HEK293 (cell line): Measurements from ENCODE around the gene NR2F1-AS1.

Experiments used
- CTCF ChIA-PET: fragments of 350-600 bp; formaldehyde crosslinking; extraction: SDS; loops from one replicate; lab custom pipeline; 2021; ENCODE audit warnings: antibody characterized with exemption; lab: Yijun Ruan, JAX
- POLR2A ChIA-PET: fragments of 300-600 bp; formaldehyde crosslinking; extraction: SDS; loops from one replicate; lab custom pipeline; 2020; ENCODE audit warnings: antibody characterized with exemption, inconsistent platforms; lab: Yijun Ruan, JAX
- H3K27ac ChIP-seq: fragments of 200-500 bp; sonication (Bioruptor generic); 2 replicates; pipeline ENCODE4 v1.5.1; 2014; ENCODE audit warnings: low read depth, low read length, control low read depth, inconsistent platforms; ENCODE audit errors: extremely low read depth
- H3K36me3 ChIP-seq, 2 experiments: fragments of 200-500 bp in 1 of 2; sonication (Bioruptor generic) in 1 of 2; 1 replicate in 1 of 2; 2 replicates in 1 of 2; pipeline ENCODE4 v1.5.1; 2014 to 2017; ENCODE audit warnings: inconsistent platforms in 2 of 2, low read length in 2 of 2; ENCODE audit not compliant: control insufficient read depth in 2 of 2, insufficient read depth in 1 of 2
- H3K4me1 ChIP-seq: fragments of 200-500 bp; sonication (Bioruptor generic); 2 replicates; pipeline ENCODE4 v1.5.1; 2014; ENCODE audit warnings: mild to moderate bottlenecking, low read length, inconsistent platforms; ENCODE audit not compliant: control insufficient read depth, insufficient read depth
- H3K4me3 ChIP-seq: 2 replicates; pipeline ENCODE4 v1.5.1; 2011; ENCODE audit warnings: low read depth, mild to moderate bottlenecking, control low read depth, low read length, moderate library complexity
- H3K9me3 ChIP-seq: fragments of 200-500 bp; sonication (Bioruptor generic); 2 replicates; pipeline ENCODE4 v1.5.1; 2014; ENCODE audit warnings: low read depth, low read length, inconsistent platforms; ENCODE audit not compliant: control insufficient read depth, insufficient read depth
- FEZF1 ChIP-seq: fragments of 450-650 bp; formaldehyde crosslinking; IDR thresholded peaks from 2 replicates; pipeline ENCODE4 v1.5.1; 2016; ENCODE audit warnings: missing biosample characterization, missing genetic modification characterization
- KLF16 ChIP-seq: fragments of 450-650 bp; formaldehyde crosslinking; IDR thresholded peaks from 2 replicates; pipeline ENCODE4 v1.5.1; 2017; ENCODE audit warnings: missing biosample characterization, missing genetic modification characterization
- PRDM4 ChIP-seq: fragments of 450-650 bp; formaldehyde crosslinking; IDR thresholded peaks from 2 replicates; pipeline ENCODE4 v1.5.1; 2017; ENCODE audit warnings: missing biosample characterization, missing genetic modification characterization
- SCRT2 ChIP-seq: fragments of 450-650 bp; formaldehyde crosslinking; IDR thresholded peaks from 2 replicates; pipeline ENCODE4 v1.5.1; 2016; ENCODE audit warnings: missing biosample characterization, missing genetic modification characterization
- SETDB1 ChIP-seq: IDR thresholded peaks from one replicate; pipeline ENCODE4 v1.6.1; 2017; ENCODE audit warnings: mild to moderate bottlenecking, low read length, moderate library complexity, mixed read lengths; ENCODE audit not compliant: insufficient read length
- SP3 ChIP-seq: fragments of 450-650 bp; formaldehyde crosslinking; IDR thresholded peaks from 2 replicates; pipeline ENCODE4 v1.5.1; 2016; ENCODE audit warnings: missing biosample characterization, missing genetic modification characterization
- TCF7L2 ChIP-seq: IDR thresholded peaks from 2 replicates; pipeline ENCODE4 v1.6.1; 2011; ENCODE audit warnings: low read depth, mild to moderate bottlenecking, inconsistent platforms, low read length, moderate library complexity, borderline replicate concordance
- TRIM28 ChIP-seq: IDR thresholded peaks from 2 replicates; pipeline ENCODE4 v1.6.1; 2011; ENCODE audit warnings: low read length, control low read depth, borderline replicate concordance
- YY1 ChIP-seq: fragments of 450-650 bp; formaldehyde crosslinking; IDR thresholded peaks from 2 replicates; pipeline ENCODE4 v1.5.1; 2018; ENCODE audit warnings: missing biosample characterization, missing genetic modification characterization
- ZNF114 ChIP-seq: fragments of 450-650 bp; formaldehyde crosslinking; IDR thresholded peaks from 2 replicates; pipeline ENCODE4 v1.5.0; 2017; ENCODE audit warnings: missing biosample characterization, missing genetic modification characterization
- ZNF16 ChIP-seq: fragments of 450-650 bp; formaldehyde crosslinking; IDR thresholded peaks from 2 replicates; pipeline ENCODE4 v1.5.1; 2016; ENCODE audit warnings: low read depth, missing biosample characterization, missing genetic modification characterization
- ZNF184 ChIP-seq: fragments of 450-650 bp; IDR thresholded peaks from 2 replicates; pipeline ENCODE4 v1.5.1; 2018; ENCODE audit warnings: missing biosample characterization, mild to moderate bottlenecking, missing genetic modification characterization
- ZNF211 ChIP-seq: fragments of 450-650 bp; formaldehyde crosslinking; IDR thresholded peaks from 2 replicates; pipeline ENCODE4 v1.5.1; 2016; ENCODE audit warnings: low read depth, missing biosample characterization, missing genetic modification characterization
- ZNF292 ChIP-seq: fragments of 450-650 bp; formaldehyde crosslinking; IDR thresholded peaks from 2 replicates; pipeline ENCODE4 v1.5.1; 2016; ENCODE audit warnings: low read depth, missing biosample characterization, missing genetic modification characterization, borderline replicate concordance
- ZNF324 ChIP-seq: fragments of 450-650 bp; formaldehyde crosslinking; IDR thresholded peaks from 2 replicates; pipeline ENCODE4 v1.5.1; 2016; ENCODE audit warnings: missing biosample characterization, missing genetic modification characterization
- ZNF423 ChIP-seq: fragments of 450-650 bp; formaldehyde crosslinking; IDR thresholded peaks from 2 replicates; pipeline ENCODE4 v1.5.1; 2016; ENCODE audit warnings: missing biosample characterization, missing genetic modification characterization
- ZNF433 ChIP-seq: fragments of 450-650 bp; formaldehyde crosslinking; IDR thresholded peaks from 2 replicates; pipeline ENCODE4 v1.5.1; 2016; ENCODE audit warnings: missing biosample characterization, missing genetic modification characterization, low read depth
- ZNF518A ChIP-seq: fragments of 450-650 bp; formaldehyde crosslinking; conservative IDR thresholded peaks from 2 replicates; pipeline ENCODE4 v1.5.1; 2016; ENCODE audit warnings: low read depth, missing biosample characterization, missing genetic modification characterization
- ZNF558 ChIP-seq: fragments of 450-650 bp; formaldehyde crosslinking; IDR thresholded peaks from 2 replicates; pipeline ENCODE4 v1.5.1; 2016; ENCODE audit warnings: missing biosample characterization, missing genetic modification characterization
- ZNF560 ChIP-seq: fragments of 450-650 bp; formaldehyde crosslinking; IDR thresholded peaks from 2 replicates; pipeline ENCODE4 v1.5.1; 2017; ENCODE audit warnings: missing biosample characterization, missing genetic modification characterization, borderline replicate concordance
- ZNF623 ChIP-seq: fragments of 450-650 bp; formaldehyde crosslinking; IDR thresholded peaks from 2 replicates; pipeline ENCODE4 v1.5.1; 2016; ENCODE audit warnings: missing biosample characterization, missing genetic modification characterization
- ZNF639 ChIP-seq: fragments of 450-650 bp; formaldehyde crosslinking; IDR thresholded peaks from 2 replicates; pipeline ENCODE4 v1.5.1; 2016; ENCODE audit warnings: missing biosample characterization, missing genetic modification characterization
- ZNF677 ChIP-seq: fragments of 450-650 bp; IDR thresholded peaks from 2 replicates; pipeline ENCODE4 v1.5.0; 2018; ENCODE audit warnings: missing biosample characterization, mild to moderate bottlenecking, missing genetic modification characterization, moderate library complexity
- TF ChIP-seq, protein P1 (sequence below): fragments of 450-650 bp; formaldehyde crosslinking; IDR thresholded peaks from 2 replicates; pipeline ENCODE4 v1.5.1; 2016; ENCODE audit warnings: missing biosample characterization, missing genetic modification characterization, low read depth
- TF ChIP-seq, protein P2 (sequence below): fragments of 450-650 bp; formaldehyde crosslinking; IDR thresholded peaks from 2 replicates; pipeline ENCODE4 v1.5.1; 2016; ENCODE audit warnings: missing biosample characterization, missing genetic modification characterization

The NR2F1-AS1 gene

DNA sequence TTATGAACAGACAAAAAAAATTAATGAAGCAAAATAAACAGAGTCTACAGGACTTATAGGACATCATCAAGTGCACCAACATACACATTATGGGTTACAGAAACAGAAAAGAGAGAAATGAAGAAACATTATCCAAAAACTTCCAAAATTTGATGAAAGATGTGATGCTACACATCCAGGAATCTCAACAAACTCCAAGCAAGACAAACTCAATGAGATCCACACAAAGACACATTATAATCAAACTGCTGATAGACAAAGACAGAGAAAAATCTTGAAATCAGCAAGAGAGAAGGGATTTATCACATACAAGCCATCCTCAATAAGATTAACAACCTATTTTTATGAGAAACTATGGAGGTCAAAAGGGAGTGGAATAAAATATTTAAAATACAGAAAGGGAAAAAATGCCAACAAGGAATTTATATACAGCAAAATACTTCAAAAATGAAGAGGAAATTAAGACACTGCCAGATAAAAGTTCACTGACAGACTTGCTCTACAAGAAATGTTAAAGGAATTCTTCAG is 101.0 kb downstream of the NR2F1-AS1 start (continued):
- no peak for TF ChIP-seq PRDM4
- peak; percentile 28 for TF ChIP-seq SETDB1
- TF ChIP-seq TRIM28: 0 out of 2 replicates have a peak, but pooled peaks have one; percentile 26
- TF ChIP-seq FEZF1: no peak
- TF ChIP-seq ZNF114: no peak
- TF ChIP-seq, protein P1, sequence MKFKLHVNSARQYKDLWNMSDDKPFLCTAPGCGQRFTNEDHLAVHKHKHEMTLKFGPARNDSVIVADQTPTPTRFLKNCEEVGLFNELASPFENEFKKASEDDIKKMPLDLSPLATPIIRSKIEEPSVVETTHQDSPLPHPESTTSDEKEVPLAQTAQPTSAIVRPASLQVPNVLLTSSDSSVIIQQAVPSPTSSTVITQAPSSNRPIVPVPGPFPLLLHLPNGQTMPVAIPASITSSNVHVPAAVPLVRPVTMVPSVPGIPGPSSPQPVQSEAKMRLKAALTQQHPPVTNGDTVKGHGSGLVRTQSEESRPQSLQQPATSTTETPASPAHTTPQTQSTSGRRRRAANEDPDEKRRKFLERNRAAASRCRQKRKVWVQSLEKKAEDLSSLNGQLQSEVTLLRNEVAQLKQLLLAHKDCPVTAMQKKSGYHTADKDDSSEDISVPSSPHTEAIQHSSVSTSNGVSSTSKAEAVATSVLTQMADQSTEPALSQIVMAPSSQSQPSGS: no peak
- TF ChIP-seq ZNF423: no peak
- no peak for TF ChIP-seq ZNF292
- TF ChIP-seq ZNF639 (tag by site-specific recombination): no peak
- peak; percentile 94 for TF ChIP-seq ZNF558 (tag by site-specific recombination)
- TF ChIP-seq, all 188 proteins: peak for 3

DNA sequence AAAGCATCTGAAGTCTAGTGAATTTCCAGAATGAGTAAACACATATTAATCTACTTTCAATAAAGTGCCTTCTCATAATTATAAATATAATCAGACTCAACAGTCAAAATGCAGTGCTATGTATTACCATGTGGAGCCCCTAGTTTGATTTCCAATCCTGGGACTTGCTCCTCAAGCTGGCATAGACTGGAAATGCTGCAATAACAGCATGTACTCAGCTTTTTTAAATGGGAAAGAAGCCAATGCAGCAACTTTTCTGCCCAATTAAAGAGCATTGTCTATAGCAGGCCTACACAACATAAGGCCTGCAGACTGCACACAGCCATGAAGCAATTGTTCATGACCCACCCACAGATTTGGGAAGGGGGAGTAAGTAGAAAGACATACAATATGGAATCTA is 103.2 kb downstream of the NR2F1-AS1 start:
- no peaks in the 10 kb centered on the region for H3K4me1 ChIP-seq
- no peak overlapping the region for H3K27ac ChIP-seq
- no peak overlapping the region for H3K4me3 ChIP-seq
- H3K36me3 ChIP-seq: no peaks in the 10 kb centered on the region
- H3K9me3 ChIP-seq: no peaks in the 10 kb centered on the region; the same call in 1 of the 2 replicates
- ChIA-PET CTCF (interaction anchor here (0.5 kb wide), 2 partner anchors 70 to 249 kb away, joined by 3 to 4 read pairs; no protein-coding TSS in a partner anchor), POLR2A (no interaction called here)
- TF ChIP-seq, protein P2, sequence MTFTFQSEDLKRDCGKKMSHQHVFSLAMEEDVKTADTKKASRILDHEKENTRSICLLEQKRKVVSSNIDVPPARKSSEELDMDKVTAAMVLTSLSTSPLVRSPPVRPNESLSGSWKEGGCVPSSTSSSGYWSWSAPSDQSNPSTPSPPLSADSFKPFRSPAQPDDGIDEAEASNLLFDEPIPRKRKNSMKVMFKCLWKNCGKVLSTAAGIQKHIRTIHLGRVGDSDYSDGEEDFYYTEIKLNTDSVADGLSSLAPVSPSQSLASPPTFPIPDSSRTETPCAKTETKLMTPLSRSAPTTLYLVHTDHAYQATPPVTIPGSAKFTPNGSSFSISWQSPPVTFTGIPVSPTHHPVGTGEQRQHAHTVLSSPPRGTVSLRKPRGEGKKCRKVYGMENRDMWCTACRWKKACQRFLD (tag by site-specific recombination): no peak
- TF ChIP-seq ZNF211 (tag by site-specific recombination) (no peak), TCF7L2 (no peak), KLF16 (tag by site-specific recombination) (no peak), ZNF16 (tag by site-specific recombination) (no peak), ZNF184 (tag by site-specific recombination) (no peak), YY1 (tag by site-specific recombination) (no peak), SCRT2 (tag by site-specific recombination) (no peak), ZNF560 (tag by site-specific recombination) (no peak), ZNF518A (no peak), ZNF324 (tag by site-specific recombination) (no peak), ZNF433 (tag by site-specific recombination) (no peak), SP3 (tag by site-specific recombination) (no peak), ZNF623 (no peak), ZNF677 (no peak)
